ENCODE measurements around the gene SLC28A1.
"Not testable (repeated sequence)": the region's sequence is repeated elsewhere in the genome, so short reads cannot be mapped to it uniquely, and the experiment has no call there.

SLC28A1 gene

DNA sequence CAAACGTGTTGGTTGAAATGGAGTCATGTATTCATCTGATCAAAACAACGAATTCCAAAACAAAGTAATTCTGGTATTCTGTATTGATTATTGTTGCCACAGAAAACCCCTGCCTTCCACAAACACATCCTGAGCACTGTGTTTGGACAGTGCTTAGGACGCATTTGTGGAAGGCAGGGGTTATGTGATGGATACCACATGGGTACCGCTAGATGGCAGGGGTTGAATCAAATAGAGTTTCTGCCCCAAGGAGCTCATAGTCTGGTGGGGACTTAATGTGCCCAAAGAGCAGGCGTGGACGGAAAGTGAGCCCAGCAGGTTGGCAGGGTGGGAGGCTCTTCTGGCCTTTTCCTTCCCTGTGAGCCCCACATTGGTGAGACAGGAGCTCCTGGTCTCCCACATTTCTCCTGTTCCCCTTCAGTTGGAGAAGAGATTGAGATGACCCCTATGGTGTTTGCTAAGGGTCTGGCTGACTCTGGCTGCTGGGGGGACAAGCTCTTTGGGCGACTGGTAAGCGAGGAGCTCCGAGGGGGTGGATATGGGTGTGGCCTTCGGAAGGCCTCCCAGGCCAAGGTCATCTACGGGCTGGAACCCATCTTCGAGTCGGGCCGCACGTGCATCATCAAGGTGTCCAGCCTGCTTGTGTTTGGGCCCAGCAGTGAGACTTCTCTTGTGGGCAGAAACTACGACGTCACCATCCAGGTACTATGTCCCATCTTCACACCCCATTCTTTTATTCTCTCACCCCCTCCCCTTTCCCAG lies 22.1 kb upstream of the SLC28A1 start:
- DNase-seq: no peak

DNA sequence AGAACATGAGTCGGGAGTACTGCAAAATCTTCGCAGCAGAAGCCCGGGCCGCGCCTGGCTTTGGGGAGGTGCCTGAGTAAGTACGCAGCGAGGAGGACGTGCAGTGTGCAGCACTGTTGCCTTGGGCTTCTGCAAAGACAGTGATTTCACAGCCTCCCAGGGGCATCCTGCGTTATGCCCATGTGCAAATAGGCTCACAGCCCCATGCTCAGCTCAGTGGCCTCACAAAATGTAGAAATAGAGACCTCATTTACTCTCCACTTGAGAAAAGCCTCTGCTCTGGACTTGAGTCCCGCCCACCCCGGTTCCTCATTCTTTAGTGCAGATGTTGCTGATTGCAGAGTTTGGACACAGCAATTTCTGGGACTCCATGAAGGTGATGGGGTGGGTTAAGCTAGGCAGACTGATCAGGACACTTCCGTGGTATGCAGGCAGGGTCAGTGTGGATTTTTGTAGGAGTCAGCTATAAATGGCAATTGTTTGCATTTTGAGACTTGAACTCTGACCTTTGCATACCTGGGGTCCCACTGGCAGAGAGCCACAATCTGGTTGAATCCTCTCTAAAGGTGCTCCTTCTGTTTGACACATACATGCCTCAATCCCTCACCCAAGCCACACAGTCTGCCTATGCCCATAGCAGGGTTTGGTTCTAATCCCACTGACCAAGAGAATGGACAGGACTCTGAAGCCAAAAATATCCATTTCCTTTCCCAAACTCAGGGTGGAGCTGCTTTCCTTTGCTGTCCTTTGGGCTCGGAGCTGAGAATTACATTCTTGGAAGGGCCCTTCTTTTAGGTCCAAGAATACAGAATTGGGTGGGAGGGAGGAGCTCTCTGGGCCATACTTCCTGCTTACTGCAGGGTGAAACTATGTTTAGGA lies 20.7 kb upstream of the SLC28A1 start:
- no peak for DNase-seq

DNA sequence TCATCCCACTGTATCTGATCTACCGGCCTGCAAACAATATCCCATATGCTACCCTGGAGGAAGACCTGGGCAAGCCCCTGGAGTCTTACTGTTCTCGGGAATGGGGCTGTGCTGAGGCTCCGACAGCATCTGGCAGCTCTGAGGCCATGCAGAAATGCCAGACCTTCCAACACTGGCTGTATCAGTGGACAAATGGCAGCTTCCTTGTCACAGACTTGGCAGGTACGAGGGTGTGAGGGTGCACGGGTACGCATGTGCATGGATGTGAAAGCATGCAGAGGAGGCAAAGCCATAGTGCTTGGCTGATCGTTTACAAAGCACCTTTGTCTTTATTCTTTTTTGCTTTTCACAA lies 20.0 kb upstream of the SLC28A1 start:
- DNase-seq: no peak

DNA sequence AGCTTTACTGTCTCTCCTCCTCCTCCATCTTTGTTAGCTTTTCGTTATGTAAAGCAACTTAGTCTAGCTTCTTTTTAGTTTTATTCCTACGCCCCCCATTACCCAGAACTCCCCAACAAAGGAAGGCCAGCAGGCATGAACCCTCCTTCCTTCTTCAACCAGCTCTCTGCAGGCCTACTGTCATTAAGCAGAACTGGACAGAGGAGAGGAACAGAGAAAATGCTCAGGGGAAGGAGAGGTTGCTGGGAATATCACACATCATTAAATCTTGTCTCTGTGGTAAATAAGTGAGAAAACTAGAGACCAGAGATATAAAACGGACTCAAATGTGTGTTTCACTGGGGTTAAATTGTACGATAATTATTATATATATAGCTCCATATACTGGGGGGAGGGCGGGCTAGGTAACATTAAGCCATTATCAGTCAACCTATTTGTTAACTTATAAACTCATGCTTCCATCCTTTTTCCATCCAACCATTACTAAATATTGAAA lies 19.3 kb upstream of the SLC28A1 start:
- DNase-seq: no peak

DNA sequence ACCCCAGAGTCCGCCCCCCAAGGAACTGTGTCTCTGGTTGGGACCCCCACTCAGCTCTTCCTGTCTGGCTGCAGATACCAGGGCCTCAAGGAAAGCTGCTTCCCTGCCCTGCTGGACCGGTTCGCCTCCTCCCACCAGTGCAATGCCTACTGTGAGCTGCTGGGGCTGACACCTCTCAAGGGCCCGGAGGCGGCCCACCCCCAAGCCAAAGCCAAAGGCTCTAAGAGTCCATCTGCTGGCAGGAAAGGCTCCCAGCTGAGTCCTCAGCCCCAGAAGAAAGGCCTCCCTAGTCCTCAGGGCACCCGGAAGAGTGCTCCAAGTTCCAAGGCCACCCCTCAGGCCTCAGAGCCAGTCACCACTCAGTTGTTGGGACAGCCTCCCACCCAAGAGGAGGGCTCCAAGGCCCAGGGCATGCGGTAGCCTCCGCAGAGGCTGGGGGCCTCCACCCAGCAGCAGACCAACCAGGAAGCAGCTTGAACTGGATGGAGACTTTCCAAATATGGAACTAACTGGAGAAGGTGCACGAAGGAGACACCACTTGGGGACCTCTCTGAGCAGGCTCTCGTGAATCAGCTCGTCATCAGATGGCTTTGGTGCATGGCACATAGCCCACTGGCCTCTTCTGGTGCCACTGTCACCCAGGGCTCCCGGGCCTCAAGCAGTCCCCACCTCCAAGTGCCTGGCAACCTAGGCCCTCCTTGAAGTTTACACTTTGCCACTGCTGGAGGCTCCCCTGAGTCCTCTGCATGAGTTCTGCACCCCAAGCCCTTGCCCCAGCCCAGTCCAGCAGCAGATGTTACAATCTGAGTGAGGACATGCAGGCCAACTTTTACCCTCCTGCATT lies 16.2 kb upstream of the SLC28A1 start:
- DNase-seq: no peak

DNA sequence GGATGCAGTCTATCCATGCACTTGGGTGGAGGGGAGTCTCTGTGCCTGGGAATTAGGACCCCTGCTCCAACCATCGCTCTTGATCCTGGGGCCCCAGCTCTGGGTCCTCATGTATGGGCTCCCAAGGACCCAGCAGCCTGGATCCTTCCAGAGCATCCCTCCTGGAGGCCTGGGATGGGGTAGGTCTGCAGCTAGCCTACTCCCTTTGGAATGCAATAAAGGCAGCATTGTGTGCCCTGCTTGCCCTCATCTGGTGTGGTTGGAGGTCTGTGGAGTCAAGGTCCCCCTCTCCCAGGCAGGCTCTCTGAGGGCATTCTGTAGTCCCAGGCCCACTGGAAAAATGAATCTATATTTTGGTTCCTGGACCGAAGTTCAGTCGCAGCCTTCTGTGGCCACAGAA lies 15.0 kb upstream of the SLC28A1 start:
- DNase-seq: no peak

DNA sequence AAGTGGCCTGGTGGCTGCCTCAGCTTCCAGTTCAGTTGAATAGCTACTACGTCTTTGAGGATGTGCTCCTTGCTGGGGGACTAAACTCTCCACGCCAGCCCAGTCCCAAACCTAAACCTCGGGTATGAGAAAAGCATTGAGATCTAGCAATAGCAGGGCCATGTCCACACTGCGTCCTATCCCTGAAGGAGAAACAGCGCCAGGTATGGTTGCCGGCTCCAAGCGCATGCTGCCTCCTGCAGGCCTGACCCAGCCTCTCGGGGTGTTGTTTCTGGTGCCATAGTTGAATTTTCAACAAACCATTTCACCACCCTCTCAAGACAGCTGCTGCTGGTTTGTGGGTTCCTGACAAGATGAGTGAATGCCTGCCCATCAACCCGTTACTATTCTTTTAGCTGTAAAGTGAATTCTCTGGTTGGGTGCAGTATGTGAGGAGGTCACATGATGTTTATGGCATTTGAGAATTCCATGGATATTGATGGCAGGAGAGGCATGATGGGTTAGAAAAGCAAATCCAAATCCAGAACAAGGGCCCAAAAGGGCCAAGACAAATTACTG lies 13.0 kb upstream of the SLC28A1 start:
- no peak for DNase-seq

DNA sequence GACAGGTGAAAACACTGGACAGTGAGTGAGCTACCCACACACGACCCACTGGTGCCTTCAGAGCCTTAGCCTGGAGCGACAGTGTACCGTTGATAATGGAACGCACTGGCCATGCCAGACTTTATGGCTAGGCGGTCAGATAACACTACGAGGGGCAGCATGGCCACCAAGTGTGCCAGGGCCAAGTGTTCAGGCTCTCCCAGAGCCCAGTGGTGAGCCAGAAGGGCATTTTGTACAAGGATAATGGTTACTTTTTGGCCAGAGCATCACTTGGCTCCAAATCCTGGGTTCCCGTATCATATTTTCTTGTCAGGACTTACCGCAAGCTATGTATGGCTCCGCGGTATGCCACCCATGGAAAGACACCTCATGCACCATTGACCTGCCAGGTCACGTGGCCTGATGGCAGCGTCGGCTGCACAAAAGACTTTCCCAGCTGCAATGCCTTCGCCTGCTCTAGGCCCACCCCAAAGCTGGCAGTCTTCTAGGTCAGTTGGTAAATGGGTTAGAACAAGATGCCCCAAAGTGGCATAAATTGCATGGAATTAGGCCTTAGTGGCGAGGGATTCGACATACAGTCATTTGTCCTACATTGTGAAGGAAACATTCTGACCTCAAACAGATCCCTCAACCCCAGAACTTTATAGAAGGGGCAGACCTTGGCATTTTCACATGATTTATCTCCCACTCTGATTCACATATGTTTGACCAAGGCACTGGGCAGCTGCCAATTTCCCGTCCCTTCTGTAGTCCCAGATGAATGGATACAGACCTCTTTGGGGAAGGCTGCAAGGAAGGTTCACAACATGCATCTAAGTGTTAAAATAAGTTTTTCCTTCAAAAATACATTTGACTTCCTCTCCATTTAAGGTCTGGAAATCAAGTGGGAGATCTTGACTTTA lies 12.2 kb upstream of the SLC28A1 start:
- no peak for DNase-seq

DNA sequence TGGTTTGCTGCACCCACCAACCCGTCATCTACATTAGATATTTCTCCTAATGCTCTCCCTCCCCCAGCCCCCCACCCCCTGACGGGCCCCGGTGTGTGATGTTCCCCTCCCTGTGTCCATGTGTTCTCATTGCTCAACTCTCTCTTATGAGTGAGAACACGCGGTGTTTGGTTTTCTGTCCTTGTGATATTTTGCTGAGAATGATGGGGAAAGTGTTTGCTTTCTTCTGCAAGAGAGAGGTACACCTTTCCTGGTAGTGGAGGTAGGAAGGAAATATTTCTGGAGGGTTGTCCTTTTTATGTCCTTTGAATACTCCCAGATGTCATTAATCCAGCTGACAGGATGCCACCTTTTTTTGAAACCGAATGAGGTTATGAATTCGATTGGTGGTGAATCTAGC lies 10.5 kb upstream of the SLC28A1 start:
- DNase-seq: no peak

DNA sequence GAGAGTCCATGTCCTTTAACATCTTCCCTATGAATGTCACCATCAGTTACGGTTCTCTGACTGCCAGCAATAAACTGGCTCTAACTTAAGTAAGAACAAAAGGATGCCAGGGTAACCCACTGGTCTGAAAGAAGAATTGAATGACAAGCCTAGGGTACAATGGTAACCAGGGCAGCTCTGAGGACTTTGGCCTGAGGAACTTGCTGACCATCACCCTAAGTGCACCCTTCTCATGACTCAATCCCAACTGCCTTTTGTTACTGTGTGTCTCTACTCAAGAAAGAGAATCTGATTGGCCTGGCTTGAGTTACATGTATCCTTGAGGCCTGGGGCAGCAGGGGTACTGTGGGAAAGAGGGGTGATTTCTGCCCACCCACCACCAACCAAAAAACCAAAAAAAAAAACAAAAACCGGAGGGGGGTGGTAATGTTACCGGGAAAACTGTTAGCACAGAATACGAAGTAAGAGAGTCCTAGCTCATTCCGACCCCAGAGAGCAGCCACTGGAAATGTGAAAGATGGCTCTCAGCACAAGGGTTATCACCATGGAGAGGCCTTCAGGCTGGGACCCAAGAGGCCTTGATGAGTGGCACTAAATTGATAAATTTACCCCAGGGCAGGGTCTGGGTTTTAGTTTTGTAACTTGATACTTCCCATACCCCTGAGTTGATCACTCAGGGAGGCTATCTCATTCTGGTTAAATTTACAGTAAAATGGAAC lies 9.3 kb upstream of the SLC28A1 start:
- no peak for DNase-seq

DNA sequence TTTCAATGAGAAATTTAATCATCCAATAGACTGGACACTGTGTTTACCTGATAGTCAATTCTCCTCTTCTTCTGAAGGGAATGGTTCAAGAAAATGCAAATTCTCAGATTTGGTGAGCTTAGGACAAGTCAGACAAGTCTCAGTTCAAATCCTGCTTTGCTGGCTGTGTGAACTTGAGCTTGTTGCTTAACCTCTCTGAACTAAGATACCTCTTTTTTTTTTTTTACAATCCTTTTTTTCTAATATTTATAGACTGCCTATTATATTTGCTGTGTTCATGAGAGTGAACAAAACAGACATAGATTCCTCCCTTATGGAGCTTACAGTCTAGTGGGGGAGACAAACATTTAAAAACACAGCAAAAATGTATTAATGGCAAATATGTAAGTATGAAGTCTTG lies 8.2 kb upstream of the SLC28A1 start:
- no peak for DNase-seq

DNA sequence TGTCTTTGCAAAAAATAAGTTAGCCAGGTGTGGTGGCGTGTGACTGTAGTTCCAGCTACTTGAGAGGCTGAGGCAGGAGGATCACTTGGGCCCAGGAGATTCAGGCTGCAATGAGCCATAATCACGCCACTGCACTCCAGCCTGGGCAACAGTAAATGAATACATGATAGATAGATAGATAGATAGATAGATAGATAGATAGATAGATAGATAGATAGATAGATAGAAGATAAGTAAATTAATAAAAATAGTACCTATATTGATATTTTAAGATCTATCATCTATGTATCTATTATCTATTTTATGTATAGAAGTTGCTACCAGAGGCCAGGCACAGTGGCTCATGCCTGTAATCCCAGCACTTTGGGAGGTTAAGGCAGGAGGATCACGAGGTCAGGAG lies 6.8 kb upstream of the SLC28A1 start:
- not testable (repeated sequence) for DNase-seq

DNA sequence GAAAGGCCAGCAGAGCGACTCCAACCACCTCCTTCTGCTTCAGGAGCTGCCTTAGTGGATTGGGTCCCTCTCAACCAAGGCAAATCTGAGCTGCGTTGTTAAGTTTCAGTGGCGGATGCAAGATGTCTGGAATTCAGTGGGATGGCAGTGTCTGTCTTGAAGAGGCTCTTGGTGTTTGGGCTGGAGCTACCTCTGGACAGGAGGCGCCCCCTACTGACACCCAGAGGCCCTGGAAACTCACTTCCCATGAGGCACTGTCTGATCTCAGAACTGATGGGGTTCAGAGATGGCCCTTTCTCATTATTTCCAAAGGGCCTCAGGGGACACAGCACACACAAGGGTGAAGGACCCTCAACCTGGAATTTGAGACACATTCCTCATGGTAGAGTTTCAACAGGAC lies 6.0 kb upstream of the SLC28A1 start:
- peak; percentile 55 for DNase-seq

DNA sequence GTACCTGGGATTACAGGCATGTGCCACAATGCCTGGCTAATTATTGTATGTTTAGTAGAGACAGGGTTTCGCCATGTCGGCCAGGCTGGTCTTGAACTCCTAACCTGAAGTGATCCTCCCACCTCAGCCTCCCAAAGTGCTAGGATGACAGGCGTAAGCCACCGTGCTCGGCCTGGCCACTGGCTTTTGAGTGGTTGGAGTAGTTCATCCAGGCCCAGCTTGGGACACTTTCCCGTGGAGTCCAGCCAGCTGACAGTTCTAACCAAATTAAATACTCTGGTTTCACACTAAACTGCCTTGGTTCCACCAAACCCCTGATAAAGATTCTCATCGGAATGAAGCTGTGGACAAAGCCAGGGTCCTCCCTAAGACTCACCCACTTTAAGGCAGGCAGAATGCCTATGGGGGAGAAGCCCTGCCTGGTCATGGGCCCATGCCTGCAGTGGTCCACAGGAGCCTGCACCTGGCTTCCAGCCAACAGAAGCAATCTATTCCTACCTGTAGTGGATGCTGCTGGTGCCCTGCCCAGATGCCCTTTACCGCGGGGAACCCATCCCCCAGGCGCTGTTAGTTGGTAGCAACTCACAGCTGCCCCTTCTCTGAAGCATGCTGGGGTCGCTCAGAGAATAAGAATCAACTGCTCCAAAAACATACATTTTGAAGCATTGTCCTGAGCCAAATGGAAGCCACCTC lies 5.2 kb upstream of the SLC28A1 start:
- DNase-seq: no peak

DNA sequence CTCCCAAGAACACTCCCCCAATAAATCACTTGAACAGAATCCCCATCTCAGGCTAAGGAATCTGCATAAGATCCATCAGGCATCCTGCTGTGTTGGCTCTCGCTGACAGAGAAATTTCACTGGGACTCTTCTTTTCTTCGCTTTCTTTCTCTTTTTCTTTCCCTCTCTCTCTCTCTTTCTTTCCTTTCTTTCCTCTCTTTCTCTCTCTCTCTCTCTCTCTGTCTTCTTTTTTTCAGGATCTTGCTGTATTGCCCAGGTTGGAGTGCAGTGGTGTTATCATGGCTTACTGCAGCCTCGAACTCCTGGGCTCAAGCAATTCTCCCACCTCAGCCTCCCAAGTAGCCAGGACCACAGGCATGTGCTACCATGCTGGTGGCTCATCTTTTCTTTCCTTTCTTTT lies 4.5 kb upstream of the SLC28A1 start:
- no peak for DNase-seq

DNA sequence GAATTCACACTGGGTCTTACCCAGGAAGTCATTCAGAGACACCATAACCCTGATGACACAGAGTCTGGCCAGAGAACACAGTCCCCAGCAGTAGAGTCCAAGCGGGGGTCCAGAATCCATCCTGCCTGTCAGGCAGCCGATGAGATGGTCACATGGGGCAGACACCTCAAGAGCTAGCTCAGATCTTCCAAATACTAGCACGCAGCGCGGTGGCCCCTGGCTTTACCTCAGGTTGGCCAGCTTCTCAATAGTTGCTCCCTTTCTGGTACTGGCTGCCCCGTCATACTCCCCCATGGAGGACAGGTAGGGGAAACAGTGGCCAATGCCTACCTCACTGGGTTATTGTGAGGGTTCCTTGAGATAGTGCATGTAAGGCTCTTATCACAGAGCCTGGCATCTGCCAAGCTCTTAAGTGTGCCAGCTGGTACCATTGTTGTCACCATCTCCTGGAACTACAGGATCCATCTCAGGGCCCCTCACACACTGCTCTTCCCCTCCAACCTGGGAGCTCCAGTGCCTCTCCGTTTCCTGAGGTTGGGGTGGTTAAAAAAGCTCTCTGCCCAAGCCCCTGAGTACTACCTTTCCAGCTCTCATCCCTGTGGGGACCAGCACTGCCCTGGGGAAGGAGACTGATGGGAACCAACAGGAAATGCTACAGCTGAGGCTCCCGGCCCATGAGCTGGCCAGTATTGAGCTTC lies 3.5 kb upstream of the SLC28A1 start:
- no peak for DNase-seq

DNA sequence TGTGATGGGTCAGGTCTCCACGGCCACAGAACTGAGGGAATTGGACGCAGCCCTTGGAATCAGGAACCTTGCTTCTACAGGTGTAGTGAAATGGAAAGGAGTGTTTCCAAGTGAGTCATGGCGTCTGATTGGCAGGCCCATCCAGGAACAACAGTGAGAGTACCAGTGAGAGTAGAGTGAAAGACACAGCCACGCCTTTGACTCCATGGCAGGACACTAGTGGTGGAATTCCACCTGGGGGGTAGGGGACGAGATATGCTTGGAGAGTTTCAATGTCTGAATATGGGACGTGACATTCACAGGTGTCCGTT lies 3.0 kb upstream of the SLC28A1 start:
- no peak for DNase-seq

DNA sequence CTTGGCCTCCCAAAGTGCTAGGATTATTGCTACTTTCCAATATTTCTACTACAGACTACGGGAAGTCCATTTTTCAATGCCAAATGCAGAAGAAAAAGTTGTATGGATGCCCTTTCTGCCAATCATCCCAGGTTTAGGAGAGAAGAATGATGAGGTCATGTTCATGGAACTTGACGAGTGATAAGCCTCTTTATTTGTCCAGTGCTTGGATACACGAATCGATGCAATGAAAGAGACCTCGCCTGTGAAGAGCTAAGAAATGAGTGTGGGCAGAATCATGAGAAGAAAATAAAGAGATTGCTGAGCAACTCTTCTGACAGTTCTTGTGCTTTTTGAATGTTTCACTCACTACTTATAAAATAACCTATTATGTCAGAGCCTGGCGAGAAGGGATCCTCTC lies 996 bp upstream of the SLC28A1 start:
- DNase-seq: no peak

DNA sequence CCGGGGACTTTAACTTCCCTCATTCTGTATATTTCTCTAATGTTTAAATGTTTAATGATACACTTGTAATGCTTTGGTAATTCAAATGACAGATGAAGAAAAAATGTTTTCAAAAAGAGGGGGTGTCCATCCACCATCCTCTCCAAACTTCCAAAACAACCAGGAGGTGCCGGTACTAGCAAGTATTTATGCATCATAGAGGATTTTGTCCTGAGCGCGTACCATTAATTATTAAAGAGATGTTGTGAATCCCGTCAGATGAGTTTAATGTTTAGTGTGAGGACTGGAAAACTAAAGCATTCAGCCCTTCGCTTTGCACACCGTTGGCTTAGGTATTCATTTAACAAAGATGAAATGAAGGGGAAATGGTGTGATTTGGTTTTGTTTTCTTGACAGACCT lies 1.3 kb downstream of the SLC28A1 start:
- DNase-seq: no peak
